ENCODE data around the gene PTPRN.
"Not testable (repeated sequence)": the region's sequence is repeated elsewhere in the genome, so short reads cannot be mapped to it uniquely, and the experiment has no call there.

Gene PTPRN

DNA sequence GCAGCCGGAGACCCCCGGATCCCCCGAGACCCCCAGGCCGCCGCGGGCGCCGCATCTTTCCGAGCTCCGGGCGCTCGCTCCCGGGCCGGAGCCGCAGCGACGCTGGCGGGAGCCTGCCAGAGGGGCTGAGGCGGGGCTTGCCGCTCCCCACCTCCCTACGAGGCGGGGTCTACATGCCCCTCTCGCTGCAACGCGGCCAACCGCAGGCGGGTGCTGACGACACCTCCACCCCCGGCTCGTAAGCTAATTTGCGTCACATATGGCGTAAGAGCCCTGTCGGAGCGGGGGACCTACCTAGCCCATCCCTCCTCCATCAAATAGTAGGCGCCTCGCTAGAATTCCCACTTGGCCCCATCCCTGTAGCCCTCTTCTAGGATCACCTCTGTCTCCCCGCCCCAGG lies at the start of gene PTPRN:
TSS of gene PTPRN (minus strand) at position 124 of the 400 bp plus-strand sequence. CDS start at position 55, 69 bp downstream.
- peak; percentile 86 for DNase-seq (ENCODE audit: low read depth)

DNA sequence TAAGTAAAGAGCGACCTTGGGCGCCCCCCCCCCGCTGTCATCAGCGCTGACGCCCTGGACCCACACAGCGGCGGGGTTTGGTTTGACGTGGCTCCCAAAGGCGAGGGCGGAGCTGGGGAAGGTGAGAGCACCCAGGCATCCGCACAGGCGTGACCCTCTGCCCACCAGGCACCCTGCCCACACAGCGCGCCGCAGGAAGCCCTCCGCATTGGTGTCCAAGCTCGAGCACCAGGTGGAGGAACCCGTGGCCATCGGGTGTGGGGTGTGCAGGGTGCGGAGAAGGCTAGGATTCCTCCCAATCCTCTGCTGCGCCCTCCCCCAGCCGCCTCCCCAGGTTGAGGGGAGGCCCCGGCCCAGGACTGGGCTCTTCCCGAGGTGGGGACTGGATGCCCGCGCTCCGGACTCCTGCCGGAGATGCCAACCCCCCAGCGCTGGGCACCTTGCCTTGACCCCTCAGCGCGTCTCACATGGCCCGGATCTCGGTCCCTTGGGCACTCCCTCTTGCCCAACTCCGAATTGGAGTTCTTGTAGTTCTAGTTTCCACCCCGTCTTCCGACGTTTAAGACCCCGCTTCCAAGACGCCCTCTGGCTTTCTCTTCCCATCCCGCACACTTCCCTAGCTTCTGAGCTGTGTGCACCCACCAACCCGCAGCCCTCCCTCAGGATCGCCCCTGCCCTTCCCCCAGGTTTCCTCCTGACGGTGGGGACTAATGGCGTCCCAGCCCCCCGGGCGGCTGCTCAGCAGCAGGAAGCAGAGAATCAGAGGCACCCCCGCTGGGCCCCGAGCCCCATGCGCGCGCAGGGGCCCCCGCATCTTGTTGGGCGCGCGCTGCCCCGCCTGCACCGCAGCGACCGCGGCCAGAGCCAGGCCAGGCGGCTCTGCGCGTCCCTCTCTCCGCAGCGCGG lies 49.2 kb upstream of the PTPRN start:
- no peak for DNase-seq (ENCODE audit: low read depth)

DNA sequence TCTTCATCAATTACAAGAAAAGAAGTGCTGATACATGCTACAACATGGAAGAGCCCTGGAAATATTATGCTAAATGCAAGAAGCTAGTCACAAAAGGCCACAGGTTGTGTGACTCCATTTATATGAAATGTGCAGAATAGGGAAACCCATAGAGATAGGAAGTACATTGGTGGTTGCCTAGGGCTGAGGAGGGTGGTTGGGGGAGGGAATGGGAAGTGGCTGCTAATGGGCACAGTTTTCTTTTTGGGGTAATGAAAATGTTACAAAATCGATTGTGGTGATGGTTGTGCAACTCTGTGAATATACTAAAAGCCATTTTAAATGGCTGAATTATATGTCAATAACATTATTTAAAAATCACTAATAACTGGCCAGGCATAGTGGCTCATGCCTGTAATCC lies 47.6 kb upstream of the PTPRN start:
- no peak for DNase-seq (ENCODE audit: low read depth)

DNA sequence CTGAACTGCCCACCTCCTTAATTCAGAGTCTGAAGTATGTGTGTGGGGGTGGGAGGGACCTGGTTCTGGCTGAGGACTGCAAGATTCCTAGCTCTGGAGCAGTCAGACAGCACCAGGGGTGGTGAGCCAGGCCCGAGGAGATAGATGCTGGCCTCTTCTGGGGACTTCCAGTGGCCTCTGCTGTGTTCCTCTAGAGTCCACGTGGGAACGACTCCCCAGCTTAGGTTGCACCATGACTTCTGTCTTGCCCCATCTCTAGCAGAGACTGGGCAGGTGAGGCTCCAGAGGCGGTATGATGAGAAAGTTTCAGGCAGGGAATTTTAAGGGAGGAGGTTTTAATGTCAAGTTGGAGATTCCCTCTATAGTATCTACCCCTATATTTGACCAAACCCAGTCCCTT lies 45.4 kb upstream of the PTPRN start:
- no peak for DNase-seq (ENCODE audit: low read depth)

DNA sequence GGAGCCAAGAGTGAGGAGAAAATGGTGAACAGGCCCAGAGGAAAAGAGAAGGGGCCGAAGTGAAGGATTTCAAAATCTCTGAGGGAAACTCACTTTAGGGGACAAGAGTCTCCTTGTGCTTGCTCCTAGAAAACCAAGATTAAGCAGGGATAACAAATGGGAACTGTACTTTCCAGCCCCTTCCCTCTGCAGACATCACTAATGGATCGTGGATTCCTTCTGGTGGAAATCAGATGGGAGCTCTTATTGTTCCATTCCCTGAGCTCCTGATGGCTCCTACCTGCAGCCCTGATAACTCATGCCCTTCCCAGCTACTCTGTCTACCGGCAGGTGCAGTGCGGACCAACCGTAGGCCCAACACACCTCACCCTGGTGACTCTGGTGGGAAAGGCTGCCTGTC lies 43.9 kb upstream of the PTPRN start:
- DNase-seq (ENCODE audit: low read depth): no peak

DNA sequence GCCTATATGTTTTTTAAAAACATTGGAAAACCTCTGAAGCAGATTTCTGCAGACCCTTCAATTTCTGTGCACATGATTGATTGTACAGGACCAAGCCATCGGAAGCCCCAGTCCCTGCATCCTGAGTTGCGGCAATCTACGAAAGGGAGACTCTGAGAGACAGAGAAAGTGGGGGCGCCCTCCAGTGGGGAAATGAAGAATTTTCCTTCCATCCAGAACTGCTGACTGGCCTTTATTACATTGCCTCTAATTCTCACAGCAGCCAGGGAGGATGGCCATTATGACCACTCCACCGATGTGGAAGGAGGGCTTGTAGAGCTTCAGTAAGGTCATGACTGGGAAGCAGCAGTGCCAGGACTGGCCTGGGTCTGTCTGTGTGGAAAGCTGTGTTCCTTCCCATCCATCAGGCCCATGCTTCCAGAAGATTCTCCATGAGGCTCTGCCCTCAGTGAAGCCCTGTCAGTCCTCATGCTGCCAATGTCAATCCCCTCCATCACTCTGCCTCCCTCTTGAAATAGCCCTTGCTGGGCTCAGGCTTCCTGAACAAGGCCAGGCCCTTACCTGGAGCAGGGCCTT lies 43.3 kb upstream of the PTPRN start:
- DNase-seq (ENCODE audit: low read depth): peak; percentile 58

DNA sequence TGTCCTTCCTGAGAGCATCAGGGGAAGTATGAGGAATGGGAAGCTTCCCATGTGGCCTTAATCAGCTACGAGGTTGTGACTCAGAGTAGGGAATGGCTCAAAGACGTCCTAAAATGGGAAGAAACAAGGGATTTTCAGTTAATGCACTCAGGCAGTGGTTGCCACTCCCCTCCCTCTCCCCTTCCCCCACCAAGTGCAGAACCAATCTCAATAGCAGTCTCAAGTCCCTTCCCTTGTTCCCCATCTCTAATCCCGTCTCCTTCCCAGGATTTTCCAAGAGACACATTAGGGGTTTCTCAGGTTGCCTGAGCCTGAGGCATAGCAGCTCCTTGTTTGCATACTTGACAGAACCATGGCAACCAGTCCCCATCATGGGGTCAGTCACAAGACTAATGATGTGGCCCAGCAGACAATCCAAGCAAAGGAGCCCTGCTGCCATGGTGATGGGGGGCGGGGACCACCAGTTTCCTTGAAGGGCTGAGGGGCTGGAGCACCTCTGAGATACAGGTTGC lies 41.6 kb upstream of the PTPRN start:
- DNase-seq (ENCODE audit: low read depth): no peak

DNA sequence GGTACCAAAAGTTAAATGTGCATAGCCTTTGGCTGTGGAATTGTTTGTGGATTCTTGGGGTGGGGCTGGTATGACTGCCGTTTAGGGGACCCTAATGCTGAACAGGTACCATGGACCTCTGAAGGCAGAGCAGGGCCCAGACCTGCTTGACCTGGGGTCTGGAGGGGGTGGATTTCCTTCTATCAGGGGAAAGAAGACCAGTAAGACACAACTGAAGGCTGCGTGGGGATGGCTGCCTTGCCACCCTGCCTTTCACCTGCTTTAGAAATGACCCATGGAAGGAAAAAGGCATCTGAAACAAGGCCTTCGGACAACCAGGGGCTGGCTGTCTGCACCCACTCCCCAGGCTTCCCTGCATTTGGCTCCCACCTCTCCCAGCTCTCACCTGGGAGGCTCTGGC lies 41.0 kb upstream of the PTPRN start:
- DNase-seq (ENCODE audit: low read depth): no peak

DNA sequence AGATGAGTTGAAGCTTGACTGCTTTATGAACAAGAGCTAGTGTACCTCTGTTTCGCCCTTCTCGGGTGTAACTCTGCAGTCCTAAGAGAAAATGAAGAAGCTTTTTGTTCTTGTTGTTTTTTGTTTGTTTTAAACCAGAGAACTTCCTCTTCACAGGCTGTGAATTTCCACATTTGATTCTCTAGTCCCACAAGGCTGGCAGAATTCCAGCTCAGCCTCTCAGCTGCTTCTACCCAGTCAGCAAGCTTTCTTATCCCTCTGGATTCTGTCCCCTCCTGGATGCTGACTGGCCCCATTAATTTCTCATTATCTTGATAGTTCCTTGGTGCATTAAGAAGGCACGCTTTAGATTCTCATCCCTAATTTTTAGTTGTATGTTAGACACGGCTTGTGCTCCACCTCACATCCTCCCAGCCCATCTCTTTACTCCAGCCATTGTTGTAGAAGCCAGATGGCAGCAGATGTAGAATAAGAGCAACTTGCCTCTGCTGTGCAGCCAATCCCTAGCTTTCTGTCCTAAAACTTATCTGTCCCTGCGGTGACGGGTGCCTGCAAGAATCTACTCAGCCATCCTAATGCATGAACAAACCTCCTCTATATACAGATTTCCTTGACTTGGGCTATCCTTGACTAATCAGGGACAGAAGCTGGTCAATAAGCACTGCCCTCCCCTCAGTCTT lies 35.7 kb upstream of the PTPRN start:
- peak; percentile 9 for DNase-seq (ENCODE audit: low read depth)

DNA sequence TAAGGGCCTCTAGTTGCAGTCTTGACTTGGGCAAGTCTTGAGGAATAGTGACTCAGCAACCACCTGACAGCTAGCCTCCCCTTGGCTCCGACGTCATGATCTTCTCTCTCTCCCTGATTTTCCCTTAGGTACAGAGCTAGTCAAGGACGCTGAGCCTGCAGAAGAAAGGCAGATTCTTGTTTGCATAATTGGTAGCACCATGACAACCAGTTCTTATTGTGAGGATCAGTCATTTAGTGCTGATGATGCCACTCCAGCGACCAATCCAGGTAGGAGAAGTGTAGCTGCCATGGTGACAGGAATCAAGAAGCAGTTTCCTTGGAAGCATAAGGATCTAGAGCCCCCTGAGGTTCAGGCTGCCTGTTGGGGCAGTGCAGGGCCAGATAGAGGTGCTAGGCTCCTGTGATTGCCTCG lies 26.2 kb upstream of the PTPRN start:
- peak; percentile 54 for DNase-seq (ENCODE audit: low read depth)

DNA sequence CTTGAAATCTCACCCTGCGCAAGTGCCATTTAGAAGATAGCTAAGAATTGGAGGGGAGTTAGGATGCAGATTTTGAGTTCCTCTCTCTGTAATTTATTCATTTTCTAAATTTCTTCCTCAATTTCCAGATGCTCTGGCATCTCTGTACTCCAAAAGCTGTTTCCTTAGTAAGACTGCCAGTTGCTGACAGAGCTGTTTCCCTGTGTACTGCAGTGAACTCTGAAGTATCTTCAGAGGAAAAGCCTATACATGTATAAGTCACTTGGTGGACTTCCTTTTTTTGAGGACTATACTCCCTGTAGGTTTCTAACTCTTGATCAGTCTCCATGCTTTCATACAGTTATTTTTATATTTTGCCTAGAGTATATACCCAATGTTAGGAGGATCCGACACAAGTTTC lies 24.9 kb upstream of the PTPRN start:
- DNase-seq (ENCODE audit: low read depth): no peak

DNA sequence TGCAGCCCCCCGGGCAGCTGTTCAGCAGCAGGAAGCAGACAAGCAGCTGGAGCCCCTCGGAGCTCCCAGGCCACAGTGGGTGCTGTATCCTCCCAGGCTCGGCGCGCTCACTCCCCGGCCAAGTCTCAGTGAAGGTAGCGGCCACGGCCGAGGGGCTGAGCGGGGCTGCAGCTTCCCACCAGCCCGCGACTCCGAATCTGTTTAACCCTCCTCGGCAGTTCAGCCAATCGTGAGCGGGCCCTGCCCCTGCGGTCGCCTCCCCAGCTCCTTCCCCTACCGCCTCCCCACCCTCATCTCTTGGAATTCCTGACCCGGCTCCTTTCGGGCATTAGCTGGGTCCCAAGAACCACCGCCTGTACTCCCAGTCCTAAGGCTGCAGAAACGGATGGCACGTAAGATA lies 23.3 kb upstream of the PTPRN start, which contains the start of gene RESP18:
TSS of gene RESP18 (minus strand) at position 203 of the 400 bp plus-strand sequence.
- no peak for DNase-seq (ENCODE audit: low read depth)

DNA sequence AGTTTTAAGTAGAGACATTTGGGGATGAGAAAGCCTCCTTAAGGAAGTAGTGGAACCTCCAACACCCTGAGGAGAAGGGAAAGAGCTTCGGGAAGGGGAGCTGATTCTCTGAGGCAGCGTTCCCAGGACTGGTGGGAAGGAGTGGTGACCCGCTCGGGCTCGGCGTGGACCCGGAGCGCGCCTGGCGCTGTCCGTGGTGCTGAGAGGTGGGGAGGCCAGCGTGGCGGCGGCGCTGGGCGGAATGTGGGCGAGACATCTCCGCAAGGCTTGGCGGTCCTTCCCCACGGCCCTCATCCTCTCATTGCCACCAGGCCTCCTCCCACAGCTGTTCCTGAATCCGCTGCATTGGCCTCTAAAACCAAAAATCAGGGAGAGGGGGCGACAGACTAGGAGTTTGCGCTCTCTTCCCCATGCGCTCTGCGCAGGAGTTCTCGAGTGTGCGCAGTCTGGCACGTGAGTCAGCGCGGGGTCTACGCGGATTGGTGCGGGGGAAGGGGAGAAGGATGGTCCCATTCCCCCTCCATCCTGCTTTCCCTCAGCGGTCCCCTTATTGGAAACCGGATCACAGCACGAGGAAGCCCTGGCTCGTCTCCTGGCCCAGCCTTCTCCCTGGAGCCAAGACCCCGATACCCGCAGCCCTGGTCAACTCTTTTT lies 22.5 kb upstream of the PTPRN start:
- peak; percentile 25 for DNase-seq (ENCODE audit: low read depth)

DNA sequence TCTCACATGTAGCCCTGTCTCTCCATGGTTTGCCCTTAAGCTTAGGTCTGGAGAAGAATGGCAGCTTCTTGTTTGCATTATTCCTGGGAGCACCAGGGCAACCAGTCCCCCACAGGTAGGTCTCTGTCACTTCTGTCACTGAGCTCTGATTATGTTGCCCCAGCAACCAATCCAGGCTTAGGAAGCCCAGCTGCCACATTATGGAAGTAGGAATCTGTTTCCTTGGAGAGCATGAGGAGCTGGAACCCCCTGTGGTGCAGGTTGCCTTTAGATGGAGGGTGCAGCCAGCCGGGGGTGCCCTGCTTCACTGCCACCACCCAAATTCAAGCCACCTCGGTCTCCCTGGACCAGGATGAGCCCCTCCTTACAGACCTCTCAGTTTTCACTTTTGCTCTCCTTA lies 18.5 kb upstream of the PTPRN start:
- no peak for DNase-seq (ENCODE audit: low read depth)

DNA sequence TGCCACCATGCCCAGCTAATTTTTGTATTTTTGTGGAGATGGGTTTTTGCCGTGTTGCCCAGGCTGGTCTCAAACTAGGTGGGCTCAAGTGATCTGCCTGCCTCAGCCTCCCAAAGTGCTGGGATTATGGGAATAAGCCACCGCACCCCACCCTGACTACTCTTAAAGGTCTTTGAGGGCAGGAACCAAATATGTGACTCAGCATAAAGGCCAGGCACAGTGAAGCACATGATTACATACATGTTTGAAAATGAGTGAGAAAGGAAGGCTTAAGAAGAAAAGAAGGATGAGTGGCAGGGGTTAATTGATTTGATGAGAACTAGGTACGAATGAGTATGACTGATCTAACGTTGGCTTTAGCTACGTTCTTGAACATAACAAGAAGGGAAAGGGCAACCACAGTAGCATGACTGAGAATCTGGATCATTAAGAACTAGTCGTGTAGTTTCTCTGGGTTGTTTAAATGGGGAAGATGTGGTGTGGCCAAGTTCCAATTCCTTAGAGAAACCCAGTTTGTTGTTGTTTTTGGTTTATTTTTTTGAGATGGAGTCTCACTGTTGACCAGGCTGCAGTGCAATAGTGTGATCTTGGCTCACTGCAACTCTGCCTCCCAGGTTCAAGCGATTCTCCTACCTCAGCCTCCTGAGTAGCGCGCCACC lies 16.6 kb upstream of the PTPRN start:
- no peak for DNase-seq (ENCODE audit: low read depth)

DNA sequence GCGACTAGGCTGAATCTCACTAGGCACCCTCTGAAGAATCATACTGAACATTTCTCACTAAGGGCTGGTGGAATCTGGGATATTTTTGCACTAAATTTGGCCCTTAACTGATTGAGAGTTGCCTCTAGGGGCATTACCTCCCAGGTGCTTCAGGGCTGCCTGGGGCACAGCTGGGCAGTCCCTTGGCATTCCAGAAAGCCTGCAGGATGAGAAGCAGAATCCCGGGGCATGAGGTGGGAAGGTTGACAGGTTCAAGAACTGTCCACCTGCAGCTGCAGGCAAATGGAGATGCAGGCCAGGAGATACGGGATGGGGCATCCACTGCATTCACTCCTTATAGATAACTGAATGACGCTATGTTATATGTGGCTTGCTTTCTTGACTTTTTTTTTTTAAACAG lies 15.9 kb upstream of the PTPRN start:
- no peak for DNase-seq (ENCODE audit: low read depth)

DNA sequence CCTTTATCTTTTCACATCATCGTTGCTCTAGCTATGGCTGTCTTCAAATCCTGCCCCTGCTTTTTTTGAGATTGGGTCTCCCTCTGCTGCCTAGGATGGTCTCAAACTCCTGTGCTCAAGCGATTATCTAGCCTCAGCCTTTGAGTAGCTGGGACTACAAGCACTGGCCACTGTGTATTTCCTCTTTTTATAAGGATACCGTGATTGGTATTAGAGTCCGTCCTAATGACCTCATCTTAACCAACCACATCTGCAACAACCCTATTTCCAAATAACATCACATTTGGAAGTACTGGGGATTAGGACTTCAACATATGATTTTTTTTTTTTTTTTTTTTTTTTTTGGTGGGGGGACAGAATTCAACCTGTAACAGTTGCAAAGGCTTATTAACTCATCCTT lies 14.2 kb upstream of the PTPRN start:
- DNase-seq (ENCODE audit: low read depth): no peak

DNA sequence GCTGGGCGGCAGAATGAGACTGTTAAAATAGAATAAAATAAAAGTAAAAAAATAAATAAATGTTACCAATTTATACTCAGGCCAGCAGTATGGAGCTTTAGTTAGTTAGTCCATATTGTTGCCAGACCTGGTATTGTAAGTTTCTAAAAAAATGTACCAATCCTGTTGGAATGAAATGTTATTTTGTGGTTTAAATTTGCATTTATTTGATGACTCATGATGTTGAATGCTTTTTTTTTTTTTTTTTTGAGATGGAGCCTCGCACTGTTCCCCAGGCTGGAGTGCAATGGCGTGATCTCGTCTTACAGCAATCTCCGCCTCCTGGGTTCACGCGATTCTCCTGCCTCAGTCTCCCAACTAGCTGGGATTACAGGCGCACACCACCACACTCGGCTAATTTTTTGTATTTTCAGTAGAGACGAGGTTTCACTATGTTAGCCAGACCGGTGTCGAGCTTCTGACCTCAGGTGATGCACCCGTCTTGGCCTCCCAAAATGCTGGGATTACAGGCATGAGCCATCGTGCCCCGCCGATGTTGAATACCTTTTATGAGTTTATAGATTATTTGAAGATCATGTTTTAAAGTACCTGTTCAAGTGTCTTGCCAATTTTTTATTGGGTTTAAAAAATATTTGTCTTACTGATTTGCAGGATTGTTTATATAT lies 5.7 kb upstream of the PTPRN start:
- no peak for DNase-seq (ENCODE audit: low read depth)

DNA sequence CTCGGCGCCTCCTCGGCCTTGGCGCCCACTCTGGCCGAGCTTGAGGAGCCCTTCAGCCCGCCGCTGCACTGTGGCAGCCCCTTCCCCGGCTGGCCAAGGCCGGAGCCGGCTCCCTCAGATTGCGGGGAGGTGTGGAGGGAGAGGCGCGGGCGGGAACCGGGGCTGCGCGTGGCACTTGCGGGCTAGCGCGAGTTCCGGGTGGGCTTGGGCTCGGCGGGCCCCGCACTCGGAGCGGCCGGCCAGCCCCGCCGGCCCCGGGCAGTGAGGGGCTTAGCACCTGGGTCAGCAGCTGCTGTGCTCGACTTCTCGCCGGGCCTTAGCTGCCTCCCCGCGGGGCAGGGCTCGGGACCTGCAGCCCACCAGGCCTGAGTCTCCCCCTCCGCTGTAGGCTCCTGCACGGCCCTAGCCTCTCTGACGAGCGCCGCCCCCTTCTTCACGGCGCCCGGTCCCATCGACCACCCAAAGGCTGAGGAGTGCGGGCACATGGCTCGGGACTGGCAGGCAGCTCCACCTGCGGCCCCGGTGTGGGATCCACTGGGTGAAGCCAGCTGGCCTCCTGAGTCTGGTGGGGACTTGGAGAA lies 3.6 kb upstream of the PTPRN start:
- DNase-seq (ENCODE audit: low read depth): not testable (repeated sequence)
